Keratinocyte (primary cell): ENCODE measurements around the gene PALD1. TPM values are rescaled to one million over a fixed set of nuclear protein-coding genes. Genes with fewer than 3 reads are reported as not detected.

Source experiments
- DNase-seq: peaks from one replicate; pipeline ENCODE4 v3.0.0-alpha.2; 2011; ENCODE audit warnings: low read depth, missing footprints, low spot score
- FAIRE-seq: peaks from 2 replicates; lab custom pipeline; 2011; peaks lifted over from hg19 to GRCh38; lab: Jason Lieb, UNC
- H2AFZ ChIP-seq: 2 replicates; pipeline ENCODE4 v1.6.0; 2012; ENCODE audit warnings: low read length, control low read depth, inconsistent platforms; ENCODE audit not compliant: control insufficient read depth
- H3K27ac ChIP-seq: 2 replicates; pipeline ENCODE4 v1.5.1; 2011; ENCODE audit warnings: low read length; ENCODE audit not compliant: control insufficient read depth, insufficient read depth
- H3K27me3 ChIP-seq: 3 replicates; pipeline ENCODE4 v1.6.0; 2011; ENCODE audit warnings: low read length; ENCODE audit not compliant: control insufficient read depth, insufficient read depth; ENCODE audit errors: extremely low read depth
- H3K36me3 ChIP-seq, 2 experiments: 2 replicates in 1 of 2; 3 replicates in 1 of 2; pipeline ENCODE4 v1.5.1; 2011; ENCODE audit warnings: low read length in 2 of 2, mild to moderate bottlenecking in 1 of 2; ENCODE audit not compliant: control insufficient read depth in 2 of 2, insufficient read depth in 2 of 2; ENCODE audit errors: extremely low read depth in 1 of 2
- H3K4me1 ChIP-seq: 3 replicates; pipeline ENCODE4 v1.5.1; 2011; ENCODE audit warnings: low read length; ENCODE audit not compliant: control insufficient read depth, insufficient read depth; ENCODE audit errors: extremely low read depth
- H3K4me2 ChIP-seq: 3 replicates; pipeline ENCODE4 v1.6.0; 2011; ENCODE audit warnings: low read depth, low read length; ENCODE audit not compliant: control insufficient read depth, insufficient read depth; ENCODE audit errors: extremely low read depth
- H3K4me3 ChIP-seq, 3 experiments: fragments of 200-600 bp in 1 of 3; sonication (generic) in 1 of 3; 2 replicates in 2 of 3; 3 replicates in 1 of 3; pipeline ENCODE4 v1.5.1; 2011 to 2016; ENCODE audit warnings: low read length in 3 of 3, mild to moderate bottlenecking in 3 of 3, control low read depth in 2 of 3, inconsistent platforms in 1 of 3, low read depth in 1 of 3, mixed read lengths in 1 of 3, mixed run types in 1 of 3, moderate library complexity in 1 of 3; ENCODE audit not compliant: control insufficient read depth in 2 of 3, insufficient read depth in 2 of 3; ENCODE audit errors: extremely low read depth in 1 of 3
- H3K79me2 ChIP-seq: 2 replicates; pipeline ENCODE4 v1.6.0; 2012; ENCODE audit warnings: low read length; ENCODE audit not compliant: control insufficient read depth, insufficient read depth
- H3K9ac ChIP-seq: 3 replicates; pipeline ENCODE4 v1.6.0; 2011; ENCODE audit warnings: low read length; ENCODE audit not compliant: control insufficient read depth, insufficient read depth; ENCODE audit errors: extremely low read depth
- H3K9me1 ChIP-seq: 3 replicates; pipeline ENCODE4 v1.6.0; 2011; ENCODE audit warnings: low read length; ENCODE audit not compliant: control insufficient read depth, insufficient read depth; ENCODE audit errors: extremely low read depth
- H3K9me3 ChIP-seq: 2 replicates; pipeline ENCODE4 v1.5.1; 2012; ENCODE audit warnings: low read depth, low read length; ENCODE audit not compliant: control insufficient read depth
- H4K20me1 ChIP-seq: 3 replicates; pipeline ENCODE4 v1.6.0; 2011; ENCODE audit warnings: low read length; ENCODE audit not compliant: control insufficient read depth, insufficient read depth; ENCODE audit errors: extremely low read depth
- EZH2 ChIP-seq: IDR thresholded peaks from one replicate; pipeline ENCODE4 v1.6.1; 2012; ENCODE audit warnings: inconsistent platforms, mild to moderate bottlenecking, low read length, moderate library complexity
- dilution Hi-C: fragments of 300-500 bp; cut with MboI; formaldehyde crosslinking; loops from one replicate; pipeline ENCODE4 v1.7.0; 2020; ENCODE audit warnings: low sequenced_read_pairs; ENCODE audit not compliant: extremely low pct_ligation_motif_present
- polyA plus RNA-seq, 5 experiments: library from polyadenylated mRNA; depleted of rRNA in 3 of 5; stranded (reverse) in 3 of 5; stranded (forward) in 1 of 5; unstranded in 1 of 5; fragments of >200 nt; gene quantifications; 1 replicate in 1 of 5; 2 replicates in 3 of 5; 3 replicates in 1 of 5; pipeline versions ENCODE4 v1.2.1 to v1.2.3, GENCODE V29; 2011 to 2012; ENCODE audit warnings: missing spikeins in 2 of 5, low read depth in 1 of 5, low replicate concordance in 1 of 5
- TF ChIP-seq, protein P1 (sequence below), 3 experiments: IDR thresholded peaks in 1 of 3; conservative IDR thresholded peaks in 1 of 3; optimal IDR thresholded peaks in 1 of 3; 2 replicates in 2 of 3; 3 replicates in 1 of 3; pipeline versions ENCODE3 to v1.5.1; 2011; ENCODE audit warnings: low read length in 3 of 3, mild to moderate bottlenecking in 3 of 3, moderate library complexity in 2 of 3, control low read depth in 1 of 3, inconsistent platforms in 1 of 3; ENCODE audit not compliant: insufficient read depth in 2 of 3; ENCODE audit errors: extremely low read depth in 1 of 3

Gene PALD1
- polyA plus RNA-seq, 1 donor (not counting 4 experiments of a cell fraction or from before 2014, with no cell fraction given): 0.83 TPM

DNA sequence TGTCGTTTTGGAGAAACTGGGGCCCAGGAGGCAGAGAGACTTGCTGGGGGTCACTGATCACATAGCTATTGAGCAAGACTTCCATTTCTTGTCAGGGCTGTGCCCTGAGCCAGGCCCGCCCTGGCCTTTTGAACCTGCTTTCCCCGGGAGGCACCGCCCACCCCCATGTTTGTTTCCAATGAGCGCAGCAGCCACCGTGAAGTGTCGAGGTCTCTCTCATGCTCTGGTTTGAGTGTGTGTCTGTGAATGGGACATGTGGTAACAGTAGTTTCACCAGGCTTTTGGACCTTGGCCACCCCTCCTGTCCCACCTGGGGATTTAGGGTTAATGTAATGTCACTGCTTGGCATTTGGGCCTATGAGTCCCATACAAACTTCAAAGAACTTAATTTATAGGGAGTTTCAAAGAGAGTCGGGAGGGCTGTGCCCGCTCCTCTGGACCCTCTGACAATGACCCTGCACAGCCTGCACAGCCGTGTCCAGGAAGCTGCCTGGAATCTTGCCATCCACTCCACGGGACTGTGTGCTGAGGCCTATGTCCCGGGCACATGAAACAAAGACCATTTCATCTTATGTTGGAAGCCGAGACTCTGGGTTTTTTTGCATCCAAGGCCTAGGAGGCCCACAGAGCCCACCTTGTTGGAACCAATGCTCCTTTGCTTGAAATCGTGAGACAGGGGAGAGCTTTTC is 117.7 kb downstream of the PALD1 start:
- no peaks in the 10 kb centered on the region for H3K79me2 ChIP-seq
- peaks cover 16% of the 10 kb centered on the region for H3K27me3 ChIP-seq
- H2AFZ ChIP-seq: no peak overlapping the region
- no peaks in the 10 kb centered on the region for H3K36me3 ChIP-seq
- H3K27ac ChIP-seq: no peak overlapping the region
- no peaks in the 10 kb centered on the region for H3K9me1 ChIP-seq
- H3K9ac ChIP-seq: no peak overlapping the region
- no peak overlapping the region for H3K4me2 ChIP-seq
- FAIRE-seq (no peak), DNase-seq (no peak)
- H4K20me1 ChIP-seq: no peaks in the 10 kb centered on the region
- peaks cover 8% of the 10 kb centered on the region for H3K4me1 ChIP-seq
- H3K4me3 ChIP-seq: no peak overlapping the region
- dilution Hi-C loops: no loop called here
- H3K9me3 ChIP-seq: no peaks in the 10 kb centered on the region
- no peak for TF ChIP-seq EZH2
- TF ChIP-seq, protein P1, sequence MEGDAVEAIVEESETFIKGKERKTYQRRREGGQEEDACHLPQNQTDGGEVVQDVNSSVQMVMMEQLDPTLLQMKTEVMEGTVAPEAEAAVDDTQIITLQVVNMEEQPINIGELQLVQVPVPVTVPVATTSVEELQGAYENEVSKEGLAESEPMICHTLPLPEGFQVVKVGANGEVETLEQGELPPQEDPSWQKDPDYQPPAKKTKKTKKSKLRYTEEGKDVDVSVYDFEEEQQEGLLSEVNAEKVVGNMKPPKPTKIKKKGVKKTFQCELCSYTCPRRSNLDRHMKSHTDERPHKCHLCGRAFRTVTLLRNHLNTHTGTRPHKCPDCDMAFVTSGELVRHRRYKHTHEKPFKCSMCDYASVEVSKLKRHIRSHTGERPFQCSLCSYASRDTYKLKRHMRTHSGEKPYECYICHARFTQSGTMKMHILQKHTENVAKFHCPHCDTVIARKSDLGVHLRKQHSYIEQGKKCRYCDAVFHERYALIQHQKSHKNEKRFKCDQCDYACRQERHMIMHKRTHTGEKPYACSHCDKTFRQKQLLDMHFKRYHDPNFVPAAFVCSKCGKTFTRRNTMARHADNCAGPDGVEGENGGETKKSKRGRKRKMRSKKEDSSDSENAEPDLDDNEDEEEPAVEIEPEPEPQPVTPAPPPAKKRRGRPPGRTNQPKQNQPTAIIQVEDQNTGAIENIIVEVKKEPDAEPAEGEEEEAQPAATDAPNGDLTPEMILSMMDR (optimal IDR thresholded peaks at IDR 0.05 in 1 of 3, IDR thresholded peaks at IDR 0.05 in 1 of 3, conservative IDR thresholded peaks at IDR 0.05 in 1 of 3; ENCODE audit: extremely low read depth in 1 of 3, insufficient read depth in 2 of 3, low read length in 3 of 3): no peak

GRCh38 chr10:70596860-70597809 is 118.6 kb downstream of the PALD1 start:
- peaks cover 10% of the 10 kb centered on the region for H3K4me1 ChIP-seq
- DNase-seq (no peak), FAIRE-seq (peak; percentile 86)
- no peak overlapping the region for H3K27ac ChIP-seq
- no peaks in the 10 kb centered on the region for H4K20me1 ChIP-seq
- H3K27me3 ChIP-seq: peaks cover 14% of the 10 kb centered on the region
- no peak overlapping the region for H3K9ac ChIP-seq
- no peaks in the 10 kb centered on the region for H3K36me3 ChIP-seq
- no peaks in the 10 kb centered on the region for H3K9me1 ChIP-seq
- no peaks in the 10 kb centered on the region for H3K79me2 ChIP-seq
- no peak overlapping the region for H3K4me3 ChIP-seq
- peak overlapping the region; percentile 32 for H3K4me2 ChIP-seq
- no peak for TF ChIP-seq EZH2
- TF ChIP-seq, protein P1 (optimal IDR thresholded peaks at IDR 0.05 in 1 of 3, IDR thresholded peaks at IDR 0.05 in 1 of 3, conservative IDR thresholded peaks at IDR 0.05 in 1 of 3; ENCODE audit: extremely low read depth in 1 of 3, insufficient read depth in 2 of 3, low read length in 3 of 3): no peak
- dilution Hi-C loops: no loop called here
- no peaks in the 10 kb centered on the region for H3K9me3 ChIP-seq
- no peak overlapping the region for H2AFZ ChIP-seq
